ENCODE measurements around the gene PLCH1. TPM values are rescaled to one million over a fixed set of nuclear protein-coding genes. Genes with fewer than 3 reads are reported as not detected.

Gene PLCH1
- total and polyA plus RNA-seq, 2 donors (not counting 1 experiment from before 2014, with no cell fraction given): under 0.01 to 0.03 TPM

- no peaks in the 10 kb centered on the region for H3K36me3 ChIP-seq (ENCODE audit: control insufficient read depth, insufficient read depth, low read length)
- H3K27ac ChIP-seq (ENCODE audit: insufficient read depth, low read length): no peak overlapping the region
- no peaks in the 10 kb centered on the region for H3K4me1 ChIP-seq (ENCODE audit: control insufficient read depth, extremely low read depth, insufficient read depth, low read length)
- H3K9me3 ChIP-seq (ENCODE audit: control insufficient read depth, insufficient read depth, low read depth, low read length): no peaks in the 10 kb centered on the region
- no peak for TF ChIP-seq EZH2 (IDR thresholded peaks at IDR 0.05; ENCODE audit: low read length, missing control alignments)
- H3K27me3 ChIP-seq (ENCODE audit: control insufficient read depth, insufficient read depth, low read length): no peaks in the 10 kb centered on the region
- no peak overlapping the region for H3K4me2 ChIP-seq (ENCODE audit: extremely low read depth, insufficient read depth, low read length)
- DNase-seq (ENCODE audit: low read depth in 2 of 2): no peak
- no peaks in the 10 kb centered on the region for H3K79me2 ChIP-seq (ENCODE audit: control insufficient read depth, insufficient read depth, low read length)
- no peaks in the 10 kb centered on the region for H4K20me1 ChIP-seq (ENCODE audit: control insufficient read depth, extremely low read depth, insufficient read depth, low read length)
- no peak overlapping the region for H3K9ac ChIP-seq (ENCODE audit: insufficient read depth, low read length)
- H3K4me3 ChIP-seq (replicated peaks in 1 of 4; ENCODE audit: control extremely low read depth in 1 of 4, insufficient read depth in 1 of 4, low read depth in 3 of 4, low read length in 4 of 4): no peak overlapping the region
- no peak overlapping the region for H2AFZ ChIP-seq (ENCODE audit: low read length)
Observed at GRCh38 chr3:155377071-155377470, 367.8 kb downstream of the PLCH1 start.

- Histone ChIP-seq H3K4me3 (replicated peaks in 1 of 4; ENCODE audit: control extremely low read depth in 1 of 4, insufficient read depth in 1 of 4, low read depth in 3 of 4, low read length in 4 of 4) (no peak overlapping the region), H3K36me3 (ENCODE audit: control insufficient read depth, insufficient read depth, low read length) (no peaks in the 10 kb centered on the region), H2AFZ (ENCODE audit: low read length) (no peak overlapping the region), H3K79me2 (ENCODE audit: control insufficient read depth, insufficient read depth, low read length) (no peaks in the 10 kb centered on the region), H4K20me1 (ENCODE audit: control insufficient read depth, extremely low read depth, insufficient read depth, low read length) (no peaks in the 10 kb centered on the region), H3K9me3 (ENCODE audit: control insufficient read depth, insufficient read depth, low read depth, low read length) (no peaks in the 10 kb centered on the region), H3K27me3 (ENCODE audit: control insufficient read depth, insufficient read depth, low read length) (no peaks in the 10 kb centered on the region), H3K4me1 (ENCODE audit: control insufficient read depth, extremely low read depth, insufficient read depth, low read length) (no peaks in the 10 kb centered on the region), H3K9ac (ENCODE audit: insufficient read depth, low read length) (no peak overlapping the region), H3K27ac (ENCODE audit: insufficient read depth, low read length) (no peak overlapping the region), H3K4me2 (ENCODE audit: extremely low read depth, insufficient read depth, low read length) (no peak overlapping the region)
- DNase-seq (ENCODE audit: low read depth in 2 of 2): no peak
- TF ChIP-seq EZH2 (IDR thresholded peaks at IDR 0.05; ENCODE audit: low read length, missing control alignments): no peak
- TF ChIP-seq CTCF (conservative IDR thresholded peaks at IDR 0.05 in 1 of 2, IDR thresholded peaks at IDR 0.05 in 1 of 2; ENCODE audit: low read depth in 1 of 2, low read length in 2 of 2): no peak
Observed at GRCh38 chr3:155372281-155372680, 372.6 kb downstream of the PLCH1 start.

- H3K4me3 ChIP-seq (replicated peaks in 1 of 4; ENCODE audit: control extremely low read depth in 1 of 4, insufficient read depth in 1 of 4, low read depth in 3 of 4, low read length in 4 of 4): no peak overlapping the region
- H3K4me1 ChIP-seq (ENCODE audit: control insufficient read depth, extremely low read depth, insufficient read depth, low read length): no peaks in the 10 kb centered on the region
- no peaks in the 10 kb centered on the region for H3K9me3 ChIP-seq (ENCODE audit: control insufficient read depth, insufficient read depth, low read depth, low read length)
- no peak overlapping the region for H2AFZ ChIP-seq (ENCODE audit: low read length)
- no peak overlapping the region for H3K4me2 ChIP-seq (ENCODE audit: extremely low read depth, insufficient read depth, low read length)
- DNase-seq (ENCODE audit: low read depth in 2 of 2): no peak
- H3K27ac ChIP-seq (ENCODE audit: insufficient read depth, low read length): no peak overlapping the region
- H3K9ac ChIP-seq (ENCODE audit: insufficient read depth, low read length): no peak overlapping the region
- no peaks in the 10 kb centered on the region for H3K27me3 ChIP-seq (ENCODE audit: control insufficient read depth, insufficient read depth, low read length)
- H4K20me1 ChIP-seq (ENCODE audit: control insufficient read depth, extremely low read depth, insufficient read depth, low read length): no peaks in the 10 kb centered on the region
- TF ChIP-seq CTCF (conservative IDR thresholded peaks at IDR 0.05 in 1 of 2, IDR thresholded peaks at IDR 0.05 in 1 of 2; ENCODE audit: low read depth in 1 of 2, low read length in 2 of 2) (no peak), EZH2 (IDR thresholded peaks at IDR 0.05; ENCODE audit: low read length, missing control alignments) (no peak)
- no peaks in the 10 kb centered on the region for H3K36me3 ChIP-seq (ENCODE audit: control insufficient read depth, insufficient read depth, low read length)
- H3K79me2 ChIP-seq (ENCODE audit: control insufficient read depth, insufficient read depth, low read length): no peaks in the 10 kb centered on the region
Observed at GRCh38 chr3:155370764-155371503, 373.9 kb downstream of the PLCH1 start.
